ENCODE results near the gene CHMP4A.

GRCh38 chr14:24232121-24232644 is 18.9 kb upstream of the CHMP4A start, which contains the start of gene NEDD8:
- no peak for TF ChIP-seq CTCF (IDR thresholded peaks at IDR 0.05; ENCODE audit: poor library complexity)
- TF ChIP-seq EZH2phosphoT487 (IDR thresholded peaks at IDR 0.05; ENCODE audit: low read depth, severe bottlenecking, unreplicated experiment), result no peak
